Esophagus muscularis mucosa (tissue), 4 donors: ENCODE measurements around the gene C11orf24.

Source experiments
- EP300 ChIP-seq: sonication (generic); formaldehyde crosslinking; IDR thresholded peaks from one replicate; pipeline ENCODE4 v1.6.1; 2017; ENCODE audit warnings: antibody characterized with exemption
- POLR2A ChIP-seq: fragments of 450-650 bp; IDR thresholded peaks from one replicate; pipeline ENCODE4 v1.6.1; 2017; ENCODE audit warnings: antibody characterized with exemption, moderate library complexity, mild to moderate bottlenecking, low read depth
- TF ChIP-seq, protein P1 (sequence below), 3 experiments: fragments of 200-600 bp in 2 of 3; fragments of 450-650 bp in 1 of 3; sonication (generic) in 2 of 3; IDR thresholded peaks; one replicate each; pipeline ENCODE4 v1.5.1; 2017 to 2019; ENCODE audit warnings: antibody characterized with exemption in 3 of 3, mild to moderate bottlenecking in 2 of 3, moderate library complexity in 1 of 3

DNA sequence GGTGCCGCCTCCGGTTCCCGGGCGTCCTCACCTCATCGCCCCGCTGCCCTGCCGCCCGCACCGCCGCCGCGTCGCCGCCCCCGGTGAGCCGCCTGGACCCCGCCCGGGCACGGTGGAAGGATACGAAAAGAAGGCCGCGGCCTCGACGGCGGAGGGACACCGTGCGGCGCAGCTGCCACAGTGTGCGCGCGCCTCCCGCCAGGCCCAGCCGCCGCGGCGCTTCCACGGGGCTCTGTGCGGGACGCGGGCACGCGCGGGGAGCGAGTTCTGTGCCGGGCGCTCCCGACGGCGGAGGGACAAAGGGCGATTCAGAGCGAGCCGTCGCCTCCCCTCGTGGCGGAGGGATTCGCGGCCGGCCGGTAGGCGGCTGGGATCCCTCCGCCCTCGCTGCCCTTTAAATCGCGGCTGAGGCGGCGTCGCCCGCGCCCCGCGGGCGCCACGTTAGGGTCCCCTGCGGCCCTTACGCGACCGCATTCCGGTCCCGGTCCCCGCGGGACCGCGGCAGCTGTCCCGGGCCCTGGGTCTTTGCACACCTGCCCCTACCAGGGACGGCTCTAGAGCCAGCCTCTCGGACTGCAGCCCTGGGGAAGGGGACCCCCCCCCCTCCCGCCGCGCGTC is 58.1 kb downstream of the C11orf24 start:
- TF ChIP-seq, protein P1, sequence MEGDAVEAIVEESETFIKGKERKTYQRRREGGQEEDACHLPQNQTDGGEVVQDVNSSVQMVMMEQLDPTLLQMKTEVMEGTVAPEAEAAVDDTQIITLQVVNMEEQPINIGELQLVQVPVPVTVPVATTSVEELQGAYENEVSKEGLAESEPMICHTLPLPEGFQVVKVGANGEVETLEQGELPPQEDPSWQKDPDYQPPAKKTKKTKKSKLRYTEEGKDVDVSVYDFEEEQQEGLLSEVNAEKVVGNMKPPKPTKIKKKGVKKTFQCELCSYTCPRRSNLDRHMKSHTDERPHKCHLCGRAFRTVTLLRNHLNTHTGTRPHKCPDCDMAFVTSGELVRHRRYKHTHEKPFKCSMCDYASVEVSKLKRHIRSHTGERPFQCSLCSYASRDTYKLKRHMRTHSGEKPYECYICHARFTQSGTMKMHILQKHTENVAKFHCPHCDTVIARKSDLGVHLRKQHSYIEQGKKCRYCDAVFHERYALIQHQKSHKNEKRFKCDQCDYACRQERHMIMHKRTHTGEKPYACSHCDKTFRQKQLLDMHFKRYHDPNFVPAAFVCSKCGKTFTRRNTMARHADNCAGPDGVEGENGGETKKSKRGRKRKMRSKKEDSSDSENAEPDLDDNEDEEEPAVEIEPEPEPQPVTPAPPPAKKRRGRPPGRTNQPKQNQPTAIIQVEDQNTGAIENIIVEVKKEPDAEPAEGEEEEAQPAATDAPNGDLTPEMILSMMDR (IDR thresholded peaks at IDR 0.05) = no peak
- TF ChIP-seq POLR2A = peak; percentile 86
- TF ChIP-seq EP300 = no peak
